ENCODE results near the gene BORCS8.

The BORCS8 gene

DNA sequence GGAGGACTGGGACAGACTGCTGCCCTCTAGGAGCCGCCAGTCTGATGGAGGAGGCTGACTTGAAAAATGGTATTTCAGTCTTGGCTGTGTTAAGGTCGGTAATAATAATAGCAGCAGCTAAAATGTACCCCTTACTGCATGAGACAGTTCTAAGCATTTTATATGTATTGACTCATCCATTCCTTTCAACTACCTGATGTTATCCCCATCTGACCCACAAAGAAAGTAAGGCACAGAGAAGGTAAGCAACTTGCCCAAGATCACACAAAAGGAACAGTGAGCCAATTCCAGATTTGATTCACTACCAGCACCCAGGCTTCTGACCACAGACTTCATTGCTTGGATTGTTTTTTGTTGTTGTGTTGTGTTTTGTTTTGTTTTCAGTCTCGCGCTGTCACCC, 23.8 kb upstream of the BORCS8 start:
- Histone ChIP-seq H3K27ac (ENCODE audit: poor library complexity, severe bottlenecking) (no peak overlapping the region), H3K27me3 (ENCODE audit: insufficient read depth, poor library complexity, severe bottlenecking) (peaks cover 25% of the 10 kb centered on the region), H3K36me3 (ENCODE audit: low read depth) (no peaks in the 10 kb centered on the region), H3K4me1 (ENCODE audit: insufficient read depth, poor library complexity, severe bottlenecking) (no peaks in the 10 kb centered on the region), H3K4me3 (ENCODE audit: severe bottlenecking) (no peak overlapping the region), H3K9me3 (ENCODE audit: severe bottlenecking) (no peaks in the 10 kb centered on the region)
- no peak for DNase-seq (ENCODE audit: low spot score)
- TF ChIP-seq, protein P1, sequence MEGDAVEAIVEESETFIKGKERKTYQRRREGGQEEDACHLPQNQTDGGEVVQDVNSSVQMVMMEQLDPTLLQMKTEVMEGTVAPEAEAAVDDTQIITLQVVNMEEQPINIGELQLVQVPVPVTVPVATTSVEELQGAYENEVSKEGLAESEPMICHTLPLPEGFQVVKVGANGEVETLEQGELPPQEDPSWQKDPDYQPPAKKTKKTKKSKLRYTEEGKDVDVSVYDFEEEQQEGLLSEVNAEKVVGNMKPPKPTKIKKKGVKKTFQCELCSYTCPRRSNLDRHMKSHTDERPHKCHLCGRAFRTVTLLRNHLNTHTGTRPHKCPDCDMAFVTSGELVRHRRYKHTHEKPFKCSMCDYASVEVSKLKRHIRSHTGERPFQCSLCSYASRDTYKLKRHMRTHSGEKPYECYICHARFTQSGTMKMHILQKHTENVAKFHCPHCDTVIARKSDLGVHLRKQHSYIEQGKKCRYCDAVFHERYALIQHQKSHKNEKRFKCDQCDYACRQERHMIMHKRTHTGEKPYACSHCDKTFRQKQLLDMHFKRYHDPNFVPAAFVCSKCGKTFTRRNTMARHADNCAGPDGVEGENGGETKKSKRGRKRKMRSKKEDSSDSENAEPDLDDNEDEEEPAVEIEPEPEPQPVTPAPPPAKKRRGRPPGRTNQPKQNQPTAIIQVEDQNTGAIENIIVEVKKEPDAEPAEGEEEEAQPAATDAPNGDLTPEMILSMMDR (IDR thresholded peaks at IDR 0.05; ENCODE audit: poor library complexity, severe bottlenecking), result no peak
- no peak for ATAC-seq (ENCODE audit: low read depth)

DNA sequence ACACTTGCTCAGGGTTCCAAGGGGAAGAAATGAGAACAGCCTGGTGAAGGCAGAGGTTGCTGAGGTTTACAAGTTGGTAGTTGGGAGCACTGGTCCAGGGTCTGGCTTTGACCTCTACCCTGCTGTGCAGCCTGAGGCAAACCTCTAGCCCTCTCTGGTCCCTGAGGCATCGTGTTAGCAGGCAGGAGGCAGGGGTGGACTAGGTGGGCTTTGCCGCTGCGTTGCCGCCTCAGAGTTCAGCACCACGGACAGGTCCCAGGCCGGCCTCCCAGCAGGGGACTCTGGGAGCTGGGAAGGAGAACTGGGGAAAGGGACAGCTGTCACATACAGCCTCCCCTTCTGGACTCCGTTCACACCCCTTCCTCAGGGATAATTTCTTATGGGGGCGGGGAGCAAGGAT, 22.9 kb upstream of the BORCS8 start:
- no peak overlapping the region for H3K4me3 ChIP-seq (ENCODE audit: severe bottlenecking)
- no peak overlapping the region for H3K27ac ChIP-seq (ENCODE audit: poor library complexity, severe bottlenecking)
- no peak for DNase-seq (ENCODE audit: low spot score)
- no peaks in the 10 kb centered on the region for H3K4me1 ChIP-seq (ENCODE audit: insufficient read depth, poor library complexity, severe bottlenecking)
- ATAC-seq (ENCODE audit: low read depth), result peak; percentile 50; the same call in 1 of the 3 replicates
- no peaks in the 10 kb centered on the region for H3K9me3 ChIP-seq (ENCODE audit: severe bottlenecking)
- H3K36me3 ChIP-seq (ENCODE audit: low read depth), result no peaks in the 10 kb centered on the region
- H3K27me3 ChIP-seq (ENCODE audit: insufficient read depth, poor library complexity, severe bottlenecking), result peaks cover 25% of the 10 kb centered on the region
- TF ChIP-seq, protein P1 (IDR thresholded peaks at IDR 0.05; ENCODE audit: poor library complexity, severe bottlenecking), result no peak

DNA sequence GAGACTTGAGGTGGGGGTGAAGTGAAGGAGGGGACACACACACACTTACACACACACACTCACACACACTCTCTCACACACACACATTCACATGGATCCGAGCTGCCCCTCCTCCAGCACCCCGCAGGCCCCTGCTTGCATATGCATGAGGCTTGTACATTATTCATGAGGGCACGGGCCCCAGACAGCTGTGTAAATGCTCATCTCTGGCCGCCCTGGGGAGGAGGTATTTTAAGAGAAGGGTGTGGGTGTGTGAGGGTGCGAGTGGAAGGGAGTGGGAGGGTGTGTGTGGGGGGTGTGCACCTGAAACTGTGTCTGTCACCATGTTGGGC, 22.2 kb upstream of the BORCS8 start:
- H3K4me3 ChIP-seq (ENCODE audit: severe bottlenecking), result no peak overlapping the region
- DNase-seq (ENCODE audit: low spot score), result no peak

DNA sequence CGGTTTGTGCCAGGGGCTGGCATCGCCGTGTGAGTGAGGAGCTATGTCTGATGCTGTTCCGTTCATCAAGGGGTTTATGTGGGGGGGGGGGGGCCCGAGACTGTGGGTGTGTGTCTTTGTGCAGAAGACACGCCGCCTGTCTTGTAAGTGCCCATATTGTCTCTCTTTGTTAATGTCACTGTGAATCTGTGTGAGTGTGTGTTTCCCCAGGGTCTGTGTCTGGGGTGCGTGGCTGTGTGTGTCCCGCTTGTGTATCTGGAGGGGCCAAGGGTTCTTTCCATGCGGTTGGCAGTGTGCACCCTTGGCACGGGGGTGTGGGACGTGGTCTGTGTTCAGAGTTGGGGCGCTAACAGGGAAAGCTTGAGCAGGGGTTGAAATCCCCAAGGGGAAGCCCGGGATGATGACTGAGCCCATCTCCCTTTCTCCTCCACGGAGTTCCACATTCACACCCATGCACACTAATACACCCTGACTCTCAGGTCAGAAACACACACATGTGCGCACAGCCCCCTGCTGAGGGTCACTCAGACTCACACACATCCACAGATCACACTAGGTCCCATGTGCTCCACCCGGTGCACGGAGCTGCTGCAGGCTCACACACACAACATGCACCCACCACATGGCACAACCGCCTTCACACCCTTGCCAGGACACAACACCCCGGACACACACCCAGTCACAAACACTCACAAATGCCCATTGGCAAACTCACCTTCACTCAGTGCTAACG, 21.6 kb upstream of the BORCS8 start:
- Histone ChIP-seq H3K4me1 (ENCODE audit: insufficient read depth, poor library complexity, severe bottlenecking) (no peaks in the 10 kb centered on the region), H3K9me3 (ENCODE audit: severe bottlenecking) (no peaks in the 10 kb centered on the region), H3K36me3 (ENCODE audit: low read depth) (no peaks in the 10 kb centered on the region), H3K27ac (ENCODE audit: poor library complexity, severe bottlenecking) (no peak overlapping the region), H3K4me3 (ENCODE audit: severe bottlenecking) (no peak overlapping the region), H3K27me3 (ENCODE audit: insufficient read depth, poor library complexity, severe bottlenecking) (peaks cover 25% of the 10 kb centered on the region)
- TF ChIP-seq, protein P1 (IDR thresholded peaks at IDR 0.05; ENCODE audit: poor library complexity, severe bottlenecking), result no peak
- no peak for DNase-seq (ENCODE audit: low spot score)
- ATAC-seq (ENCODE audit: low read depth), result no peak

More for the DNA sequence above, 22.2 kb upstream of the BORCS8 start:
- H3K27ac ChIP-seq (ENCODE audit: poor library complexity, severe bottlenecking), result no peak overlapping the region
- H3K9me3 ChIP-seq (ENCODE audit: severe bottlenecking), result no peaks in the 10 kb centered on the region
- TF ChIP-seq, protein P1 (IDR thresholded peaks at IDR 0.05; ENCODE audit: poor library complexity, severe bottlenecking), result no peak
- H3K4me1 ChIP-seq (ENCODE audit: insufficient read depth, poor library complexity, severe bottlenecking), result no peaks in the 10 kb centered on the region
- no peak for ATAC-seq (ENCODE audit: low read depth)
- peaks cover 25% of the 10 kb centered on the region for H3K27me3 ChIP-seq (ENCODE audit: insufficient read depth, poor library complexity, severe bottlenecking)
- no peaks in the 10 kb centered on the region for H3K36me3 ChIP-seq (ENCODE audit: low read depth)

DNA sequence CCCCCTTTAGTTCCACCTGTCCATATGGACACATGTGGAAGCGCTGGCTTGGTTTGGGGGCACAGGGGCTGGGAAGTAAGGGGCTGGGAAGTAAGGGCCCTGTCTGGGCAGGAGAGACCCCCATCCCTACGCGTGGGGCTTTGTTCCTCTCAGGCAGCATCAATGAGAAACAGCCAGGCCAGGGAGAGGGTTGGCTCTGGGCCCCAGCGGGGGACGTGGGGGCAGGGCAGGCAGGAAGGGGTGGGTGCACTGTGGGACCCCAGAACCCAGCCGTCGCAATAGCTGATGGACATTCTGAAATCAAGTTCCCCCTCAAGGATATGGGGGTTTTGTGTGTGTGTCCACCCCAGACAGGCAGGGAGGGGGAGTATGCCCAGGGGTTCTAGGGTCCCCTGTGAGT, 21.0 kb upstream of the BORCS8 start:
- H3K27me3 ChIP-seq (ENCODE audit: insufficient read depth, poor library complexity, severe bottlenecking), result peaks cover 25% of the 10 kb centered on the region
- H3K9me3 ChIP-seq (ENCODE audit: severe bottlenecking), result no peaks in the 10 kb centered on the region

More for the DNA sequence above, 21.0 kb upstream of the BORCS8 start:
- Histone ChIP-seq H3K4me3 (ENCODE audit: severe bottlenecking) (no peak overlapping the region), H3K36me3 (ENCODE audit: low read depth) (no peaks in the 10 kb centered on the region), H3K4me1 (ENCODE audit: insufficient read depth, poor library complexity, severe bottlenecking) (no peaks in the 10 kb centered on the region), H3K27ac (ENCODE audit: poor library complexity, severe bottlenecking) (no peak overlapping the region)
- DNase-seq (ENCODE audit: low spot score) (no peak), ATAC-seq (ENCODE audit: low read depth) (no peak)
- TF ChIP-seq, protein P1 (IDR thresholded peaks at IDR 0.05; ENCODE audit: poor library complexity, severe bottlenecking), result no peak

Data from RWPE2 (cell line).